GM19324 (cell line): ENCODE measurements around the gene ACTR3.
"Not testable (repeated sequence)": the region's sequence is repeated elsewhere in the genome, so short reads cannot be mapped to it uniquely, and the experiment has no call there.

ENCODE experiments used
- ATAC-seq: cut with Tn5 transposase; IDR thresholded peaks from one replicate; pipeline ENCODE4 v1.9.1; 2021; ENCODE audit warnings: mild to moderate bottlenecking, moderate library complexity; ENCODE audit not compliant: unreplicated experiment, low FRiP score

The ACTR3 gene

GRCh38 chr2:113889471-113890252, at the start of gene ACTR3:
ACTR3 (plus strand) TSS chr2:113890089; CDS start chr2:113890280, 191 bp downstream.
- ATAC-seq: peak; percentile 67

- no peak for ATAC-seq
Observed at GRCh38 chr2:113840518-113840917, 49.4 kb upstream of the ACTR3 start.

GRCh38 chr2:113842919-113843736, 46.8 kb upstream of the ACTR3 start:
- ATAC-seq: no peak

- ATAC-seq: not testable (repeated sequence)
Observed at GRCh38 chr2:113843737-113844050, 46.2 kb upstream of the ACTR3 start.

GRCh38 chr2:113845261-113845660, 44.6 kb upstream of the ACTR3 start:
- ATAC-seq: no peak

- ATAC-seq: not testable (repeated sequence)
Observed at GRCh38 chr2:113845796-113846195, 44.1 kb upstream of the ACTR3 start.

GRCh38 chr2:113846429-113846828, 43.5 kb upstream of the ACTR3 start:
- no peak for ATAC-seq

GRCh38 chr2:113847144-113847543, 42.7 kb upstream of the ACTR3 start:
- ATAC-seq: no peak

GRCh38 chr2:113848758-113849415, 41.0 kb upstream of the ACTR3 start:
- ATAC-seq: no peak

- no peak for ATAC-seq
Observed at GRCh38 chr2:113850687-113851086, 39.2 kb upstream of the ACTR3 start.

GRCh38 chr2:113851640-113852039, 38.2 kb upstream of the ACTR3 start:
- no peak for ATAC-seq

GRCh38 chr2:113854208-113854607, 35.7 kb upstream of the ACTR3 start:
- ATAC-seq: no peak

GRCh38 chr2:113854970-113855740, 34.7 kb upstream of the ACTR3 start:
- ATAC-seq: no peak

GRCh38 chr2:113857464-113857863, 32.4 kb upstream of the ACTR3 start:
- no peak for ATAC-seq

- no peak for ATAC-seq
Observed at GRCh38 chr2:113858764-113859163, 31.1 kb upstream of the ACTR3 start.

- no peak for ATAC-seq
Observed at GRCh38 chr2:113861740-113862139, 28.1 kb upstream of the ACTR3 start.

- ATAC-seq: no peak
Observed at GRCh38 chr2:113863144-113863543, 26.7 kb upstream of the ACTR3 start.

GRCh38 chr2:113867571-113867970, 22.3 kb upstream of the ACTR3 start:
- no peak for ATAC-seq

GRCh38 chr2:113869253-113869652, 20.6 kb upstream of the ACTR3 start:
- ATAC-seq: no peak

- ATAC-seq: no peak
Observed at GRCh38 chr2:113872201-113872600, 17.7 kb upstream of the ACTR3 start.

- no peak for ATAC-seq
Observed at GRCh38 chr2:113873867-113874266, 16.0 kb upstream of the ACTR3 start.
